Measurements from ENCODE around the gene COL27A1. TPM values are rescaled to one million over a fixed set of nuclear protein-coding genes. Genes with fewer than 3 reads are reported as not detected.

The COL27A1 gene
- total RNA-seq, 6 experiments from 2014 or later = 22.2 to 24.1 (median 23.4) TPM

DNA sequence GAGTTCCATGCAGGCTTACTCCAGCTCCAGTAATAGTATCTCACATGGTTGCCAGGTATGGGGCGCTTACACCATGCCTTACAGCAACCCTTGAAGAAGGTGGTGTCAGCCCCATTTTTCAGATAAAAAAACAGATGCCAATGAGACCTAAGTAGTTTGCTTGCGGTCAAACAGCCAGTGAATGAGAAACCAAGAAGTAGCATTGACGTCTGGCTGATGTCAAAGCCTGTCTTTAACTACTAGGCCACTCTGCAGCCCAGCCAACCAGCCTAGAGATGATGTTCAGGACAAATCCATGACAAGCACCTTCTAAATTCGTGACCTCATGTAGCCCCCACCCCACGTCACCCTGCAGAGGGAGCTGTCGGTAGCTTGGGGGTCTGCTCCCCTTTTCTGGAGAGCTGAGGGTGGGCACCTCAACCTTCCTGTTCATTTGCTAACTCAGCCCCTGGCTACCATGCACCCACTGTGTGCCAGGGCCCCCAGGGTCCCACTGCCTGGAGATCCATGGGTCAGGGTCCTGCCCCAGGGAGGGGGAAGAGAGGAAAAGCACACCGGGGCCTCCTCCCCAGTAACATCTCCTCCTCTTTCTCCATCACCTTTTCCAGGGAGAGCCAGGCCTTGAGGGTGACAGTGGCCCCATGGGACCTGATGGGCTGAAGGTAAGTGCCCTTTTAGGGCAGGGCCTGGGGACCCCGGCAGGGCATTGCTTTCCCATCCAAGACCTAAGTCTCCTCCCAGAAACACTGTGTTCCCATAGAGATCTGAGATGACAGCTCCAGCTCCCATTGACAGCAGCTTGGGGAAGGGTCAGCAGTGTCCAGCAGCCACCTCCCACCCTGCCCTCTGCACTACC lies 115.0 kb downstream of the COL27A1 start:
- H3K4me1 Mint-ChIP-seq (ENCODE audit: low read depth) = peaks cover 11% of the 10 kb centered on the region
- H3K27me3 Mint-ChIP-seq (ENCODE audit: insufficient read depth) = peaks cover 3% of the 10 kb centered on the region
- H3K9me3 Mint-ChIP-seq = no peaks in the 10 kb centered on the region
- H3K36me3 Mint-ChIP-seq (ENCODE audit: low read depth) = peaks cover 16% of the 10 kb centered on the region
- H3K4me3 Mint-ChIP-seq = no peak overlapping the region
- TF ChIP-seq, protein P1, sequence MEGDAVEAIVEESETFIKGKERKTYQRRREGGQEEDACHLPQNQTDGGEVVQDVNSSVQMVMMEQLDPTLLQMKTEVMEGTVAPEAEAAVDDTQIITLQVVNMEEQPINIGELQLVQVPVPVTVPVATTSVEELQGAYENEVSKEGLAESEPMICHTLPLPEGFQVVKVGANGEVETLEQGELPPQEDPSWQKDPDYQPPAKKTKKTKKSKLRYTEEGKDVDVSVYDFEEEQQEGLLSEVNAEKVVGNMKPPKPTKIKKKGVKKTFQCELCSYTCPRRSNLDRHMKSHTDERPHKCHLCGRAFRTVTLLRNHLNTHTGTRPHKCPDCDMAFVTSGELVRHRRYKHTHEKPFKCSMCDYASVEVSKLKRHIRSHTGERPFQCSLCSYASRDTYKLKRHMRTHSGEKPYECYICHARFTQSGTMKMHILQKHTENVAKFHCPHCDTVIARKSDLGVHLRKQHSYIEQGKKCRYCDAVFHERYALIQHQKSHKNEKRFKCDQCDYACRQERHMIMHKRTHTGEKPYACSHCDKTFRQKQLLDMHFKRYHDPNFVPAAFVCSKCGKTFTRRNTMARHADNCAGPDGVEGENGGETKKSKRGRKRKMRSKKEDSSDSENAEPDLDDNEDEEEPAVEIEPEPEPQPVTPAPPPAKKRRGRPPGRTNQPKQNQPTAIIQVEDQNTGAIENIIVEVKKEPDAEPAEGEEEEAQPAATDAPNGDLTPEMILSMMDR (IDR thresholded peaks at IDR 0.05) = peak; percentile 11; the same call in 1 of the 2 replicates
- H3K27ac Mint-ChIP-seq = no peak overlapping the region
- no peak for DNase-seq

DNA sequence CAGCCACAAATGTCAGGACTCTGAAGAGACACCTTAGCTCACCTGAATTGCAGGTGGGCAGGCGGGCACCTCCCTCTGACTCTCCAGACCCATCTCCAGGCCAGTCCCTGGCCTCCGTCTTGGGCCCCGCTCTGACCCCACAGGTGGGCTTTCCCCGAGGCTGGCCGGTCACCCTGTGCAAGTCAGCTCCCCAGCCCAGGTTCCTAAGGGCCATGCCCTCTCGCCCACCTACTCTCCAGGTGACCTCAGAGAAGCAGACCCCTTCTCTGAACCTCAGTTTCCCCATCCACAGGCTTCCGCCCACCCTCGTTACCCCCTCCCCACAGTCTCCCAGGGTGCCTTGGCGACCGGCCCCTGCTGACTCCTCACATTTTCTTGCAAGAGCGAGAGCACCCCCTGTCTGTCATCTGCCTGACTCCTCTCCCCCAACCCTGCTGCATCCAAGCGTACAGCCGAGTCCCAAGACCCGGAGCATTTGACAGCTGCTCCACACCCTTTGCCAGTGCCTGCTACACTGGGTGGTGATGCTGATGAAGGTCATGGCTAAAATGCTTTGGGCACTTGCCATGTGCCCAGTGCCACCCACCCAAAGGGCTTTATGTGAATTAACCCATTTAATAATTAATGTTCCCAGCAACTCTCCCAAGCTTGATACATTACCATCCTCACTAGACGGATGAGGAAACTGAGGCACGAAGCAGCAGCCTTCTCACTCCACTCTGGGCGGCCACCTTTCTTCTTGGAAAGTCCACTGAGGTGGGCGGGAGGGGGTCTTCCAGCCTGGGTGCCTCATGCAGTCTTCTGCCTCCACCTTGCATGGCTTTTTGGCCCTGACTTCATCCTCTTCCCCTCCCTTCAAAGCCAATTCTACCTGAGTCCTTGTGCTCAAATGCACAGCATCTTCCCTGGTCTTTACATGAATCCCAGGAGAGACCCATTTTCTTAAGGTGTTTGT lies 116.5 kb downstream of the COL27A1 start:
- H3K27ac Mint-ChIP-seq = no peak overlapping the region
- peaks cover 7% of the 10 kb centered on the region for H3K27me3 Mint-ChIP-seq (ENCODE audit: insufficient read depth)
- H3K4me3 Mint-ChIP-seq = peak overlapping the region; percentile 13; the same call in 1 of the 2 replicates

DNA sequence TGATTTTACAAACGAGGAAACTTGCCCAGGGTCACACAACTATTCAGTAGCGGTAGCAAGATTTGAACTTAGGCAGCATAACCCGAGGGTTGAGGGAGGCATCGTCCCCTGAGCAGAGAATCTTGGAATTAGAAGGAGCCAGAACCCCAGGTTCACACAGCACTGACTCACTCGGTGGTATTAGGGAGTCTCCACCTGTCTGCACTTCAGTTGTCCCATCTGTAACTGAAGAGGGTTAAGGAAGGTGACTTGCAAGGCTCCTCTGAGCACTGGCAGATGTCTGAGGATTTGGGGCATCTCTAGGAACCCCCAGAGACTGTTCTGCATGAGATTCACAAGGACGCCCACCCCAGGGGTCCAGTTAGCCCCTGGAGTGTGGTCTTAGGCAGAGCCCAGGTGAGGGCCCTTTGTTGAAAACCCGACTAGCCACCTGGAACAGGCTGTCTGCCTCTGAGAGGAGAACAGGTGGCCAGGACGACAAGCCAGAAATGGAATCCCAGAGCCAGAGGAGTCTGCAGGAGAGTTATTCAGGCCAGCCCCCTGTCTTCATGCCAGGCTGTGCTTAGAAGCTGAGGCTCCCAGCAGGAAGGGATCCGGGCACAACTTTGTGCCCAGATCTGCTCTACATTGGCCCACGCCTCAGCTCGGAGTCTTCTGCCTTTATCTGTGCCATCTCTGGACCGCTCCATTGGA lies 117.5 kb downstream of the COL27A1 start:
- H3K27me3 Mint-ChIP-seq (ENCODE audit: insufficient read depth) = peaks cover 7% of the 10 kb centered on the region
- peaks cover 36% of the 10 kb centered on the region for H3K4me1 Mint-ChIP-seq (ENCODE audit: low read depth)
- peaks cover 25% of the 10 kb centered on the region for H3K36me3 Mint-ChIP-seq (ENCODE audit: low read depth)
- H3K27ac Mint-ChIP-seq = no peak overlapping the region; the same call in 1 of the 2 replicates
- DNase-seq = no peak
- TF ChIP-seq, protein P1 (IDR thresholded peaks at IDR 0.05) = no peak
- H3K4me3 Mint-ChIP-seq = no peak overlapping the region
- no peaks in the 10 kb centered on the region; the same call in 1 of the 2 replicates for H3K9me3 Mint-ChIP-seq

More for the DNA sequence above, 116.5 kb downstream of the COL27A1 start:
- peaks cover 25% of the 10 kb centered on the region for H3K4me1 Mint-ChIP-seq (ENCODE audit: low read depth)
- H3K36me3 Mint-ChIP-seq (ENCODE audit: low read depth) = peaks cover 20% of the 10 kb centered on the region
- no peaks in the 10 kb centered on the region; the same call in 1 of the 2 replicates for H3K9me3 Mint-ChIP-seq
- TF ChIP-seq, protein P1 (IDR thresholded peaks at IDR 0.05) = peak; percentile 80
- DNase-seq = no peak

DNA sequence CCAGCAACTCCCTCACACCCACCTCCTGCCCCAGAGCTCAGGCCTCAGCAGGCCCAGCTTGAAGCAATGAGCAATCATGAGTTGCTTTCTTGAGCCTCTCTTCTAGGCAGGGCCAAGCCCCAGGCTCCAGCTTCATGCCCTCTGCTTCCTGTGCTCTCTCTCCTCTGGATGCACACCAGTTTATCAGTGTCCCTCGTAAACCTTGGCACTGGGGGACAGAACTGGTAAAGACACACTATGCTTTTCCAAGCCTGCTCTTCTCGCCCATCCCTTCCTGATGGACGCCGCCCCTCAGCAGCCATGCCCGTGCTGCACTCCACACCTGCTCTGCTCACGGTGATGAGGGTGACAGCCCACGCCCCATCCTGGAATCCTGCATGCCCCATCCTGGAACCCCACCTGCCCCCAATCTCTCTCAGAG lies 118.1 kb downstream of the COL27A1 start:
- peaks cover 31% of the 10 kb centered on the region for H3K36me3 Mint-ChIP-seq (ENCODE audit: low read depth)
- DNase-seq = no peak
- TF ChIP-seq, protein P1 (IDR thresholded peaks at IDR 0.05) = no peak
- peaks cover 7% of the 10 kb centered on the region for H3K27me3 Mint-ChIP-seq (ENCODE audit: insufficient read depth)
- H3K27ac Mint-ChIP-seq = no peak overlapping the region; the same call in 1 of the 2 replicates
- H3K4me3 Mint-ChIP-seq = no peak overlapping the region
- H3K9me3 Mint-ChIP-seq = no peaks in the 10 kb centered on the region; the same call in 1 of the 2 replicates
- peaks cover 42% of the 10 kb centered on the region for H3K4me1 Mint-ChIP-seq (ENCODE audit: low read depth)

DNA sequence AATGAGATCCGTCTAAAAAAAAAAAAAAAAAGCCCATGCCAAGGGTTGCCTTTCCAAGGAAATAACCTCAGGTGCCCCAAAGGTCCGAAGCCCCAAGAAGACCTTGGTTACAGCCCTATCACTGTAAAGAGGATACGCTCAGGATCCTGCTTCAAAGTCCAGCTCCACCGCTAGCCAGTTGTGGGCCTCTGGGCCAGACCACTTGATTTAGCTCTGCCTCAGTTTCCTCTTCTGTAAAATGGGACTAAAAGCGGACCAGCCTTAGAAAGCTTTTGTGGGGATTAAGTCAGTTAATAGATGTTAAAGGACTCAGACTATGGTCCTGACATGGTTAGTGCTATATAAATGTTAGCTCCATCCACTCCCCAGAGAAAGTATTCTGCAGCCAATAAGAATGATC lies 118.9 kb downstream of the COL27A1 start:
- H3K27ac Mint-ChIP-seq = no peak overlapping the region
- H3K4me3 Mint-ChIP-seq = no peak overlapping the region
- H3K9me3 Mint-ChIP-seq = no peaks in the 10 kb centered on the region; the same call in 1 of the 2 replicates
- peaks cover 49% of the 10 kb centered on the region for H3K4me1 Mint-ChIP-seq (ENCODE audit: low read depth)
- H3K27me3 Mint-ChIP-seq (ENCODE audit: insufficient read depth) = peaks cover 7% of the 10 kb centered on the region
- TF ChIP-seq, protein P1 (IDR thresholded peaks at IDR 0.05) = no peak
- H3K36me3 Mint-ChIP-seq (ENCODE audit: low read depth) = peaks cover 33% of the 10 kb centered on the region
- DNase-seq = no peak

Data from HFFc6 (cell line).